ENCODE data around the gene SPDYE3. TPM values are rescaled to one million over a fixed set of nuclear protein-coding genes. Genes with fewer than 3 reads are reported as not detected.

SPDYE3 gene
- total and polyA plus RNA-seq, 2 of the 4 experiments (the other 2 are of a cell fraction) = not detected

DNA sequence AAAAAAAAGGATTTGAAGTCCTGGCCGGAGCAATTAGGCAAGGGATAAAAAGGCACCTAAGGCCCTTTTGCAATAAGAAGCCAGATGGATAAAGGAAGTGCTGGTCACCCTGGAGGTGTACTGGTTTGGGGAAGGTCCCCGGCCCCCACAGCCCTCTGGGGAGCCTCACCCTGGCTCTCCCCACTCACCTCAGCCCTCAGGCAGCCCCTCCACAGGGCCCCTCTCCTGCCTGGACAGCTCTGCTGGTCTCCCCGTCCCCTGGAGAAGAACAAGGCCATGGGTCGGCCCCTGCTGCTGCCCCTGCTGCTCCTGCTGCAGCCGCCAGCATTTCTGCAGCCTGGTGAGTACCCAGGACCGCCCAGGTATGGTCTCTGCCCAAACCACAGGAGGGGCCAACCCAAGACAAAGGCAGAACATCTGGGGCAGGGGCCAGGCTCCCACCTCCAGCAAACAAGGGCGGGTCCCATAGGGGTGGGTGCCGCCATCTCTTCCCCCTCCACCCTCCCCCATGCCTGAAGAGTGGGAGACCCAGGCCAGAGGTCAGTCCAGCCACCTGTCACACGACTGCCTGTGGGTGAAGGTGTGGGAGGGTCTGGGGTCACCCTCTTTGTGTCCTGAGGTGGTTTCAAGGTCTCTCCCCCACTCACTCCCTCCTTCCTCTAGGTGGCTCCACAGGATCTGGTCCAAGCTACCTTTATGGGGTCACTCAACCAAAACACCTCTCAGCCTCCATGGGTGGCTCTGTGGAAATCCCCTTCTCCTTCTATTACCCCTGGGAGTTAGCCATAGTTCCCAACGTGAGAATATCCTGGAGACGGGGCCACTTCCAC is 50.7 kb downstream of the SPDYE3 start, which contains the start of gene PILRB:
TSS of gene PILRB (plus strand) at position 91 of the 830 bp plus-strand sequence. CDS start at position 277, 186 bp downstream.
- Histone ChIP-seq H3K4me3 (ENCODE audit: insufficient read depth, low read depth, low read length) (no peak within 1 kb of the TSS), H4K20me1 (ENCODE audit: insufficient read depth, low read length) (no peaks in the 10 kb centered on the region), H2BK15ac (ENCODE audit: low read depth, low read length) (no peak within 1 kb of the TSS), H2AK5ac (ENCODE audit: low read depth, low read length) (no peak within 1 kb of the TSS), H3K36me3 (ENCODE audit: control insufficient read depth, insufficient read depth, low read length) (peaks cover 74% of the 10 kb centered on the region), H3K9ac (ENCODE audit: low read depth, low read length) (no peak within 1 kb of the TSS), H2BK120ac (ENCODE audit: low read depth, low read length) (no peak within 1 kb of the TSS), H2AFZ (replicated peaks; ENCODE audit: low read length, poor library complexity) (no peak within 1 kb of the TSS), H4K5ac (ENCODE audit: low read depth, low read length) (no peak within 1 kb of the TSS), H3K9me3 (ENCODE audit: control insufficient read depth, insufficient read depth, low read length) (no peaks in the 10 kb centered on the region), H4K8ac (ENCODE audit: low read depth in 2 of 2, low read length in 2 of 2) (no peak within 1 kb of the TSS), H2BK5ac (ENCODE audit: low read depth, low read length, poor library complexity, severe bottlenecking) (no peak within 1 kb of the TSS), H3K27ac (ENCODE audit: insufficient read depth, low read length) (no peak within 1 kb of the TSS), H3K23ac (ENCODE audit: low read depth, low read length) (no peak within 1 kb of the TSS), H3K18ac (ENCODE audit: low read depth, low read length) (no peak within 1 kb of the TSS), H3K27me3 (ENCODE audit: control insufficient read depth, insufficient read depth, low read length) (no peaks in the 10 kb centered on the region), H3K4me1 (ENCODE audit: control insufficient read depth, insufficient read depth, low read length) (no peaks in the 10 kb centered on the region), H3K79me1 (ENCODE audit: low read depth in 1 of 2, low read length in 2 of 2) (peaks cover 0 to 3% of the 10 kb centered on the region in 2 experiments; a peak in 1 of 4 replicates), H3K14ac (replicated peaks; ENCODE audit: low read depth, low read length) (no peak within 1 kb of the TSS), H3K56ac (ENCODE audit: extremely low read depth, insufficient read depth, low read length) (no peak within 1 kb of the TSS), H2AK9ac (replicated peaks; ENCODE audit: low read depth, low read length, poor library complexity) (no peak within 1 kb of the TSS), H3K9me1 (ENCODE audit: insufficient read depth, low read length) (no peaks in the 10 kb centered on the region), H3K4me2 (ENCODE audit: low read depth, low read length) (no peak within 1 kb of the TSS), H2BK20ac (ENCODE audit: low read depth, low read length) (no peak within 1 kb of the TSS), H3K4ac (ENCODE audit: low read depth, low read length) (no peak within 1 kb of the TSS), H4K91ac (ENCODE audit: insufficient read depth, low read depth, low read length) (no peak within 1 kb of the TSS)
- DNase-seq (no peak), ATAC-seq (ENCODE audit: low read depth) (no peak)
- intact Hi-C loops (cut with micrococcal nuclease) (no loop called here), dilution Hi-C loops (cut with HindIII; ENCODE audit: low sequenced_read_pairs, unreplicated experiment) (no loop called here), in situ Hi-C loops (cut with MboI; ENCODE audit: low sequenced_read_pairs) (no loop called here)
- ChIA-PET CTCF (no interaction called here), POLR2A (ENCODE audit: unreplicated experiment) (no interaction called here)
- WGBS, 2 experiments (ENCODE audit: extremely low coverage in 2 of 2, insufficient read length in 1 of 2) = 91% methylated on average over 4 of the region's 11 CpGs; no CpG with 5 or more reads in 1 of the 2 experiments
- BruUV-seq (replicated peaks) = no TSS peak
- TF ChIP-seq MAFK (IDR thresholded peaks at IDR 0.05; ENCODE audit: low read depth, low read length) (no peak), NFE2L2 (IDR thresholded peaks at IDR 0.05; ENCODE audit: low read depth, low read length) (no peak), CHD1 (IDR thresholded peaks at IDR 0.05; ENCODE audit: low read depth, low read length) (no peak), BHLHE40 (IDR thresholded peaks at IDR 0.05; ENCODE audit: low read depth, low read length) (no peak), CTCF (conservative IDR thresholded peaks at IDR 0.05; ENCODE audit: low read depth, low read length) (no peak), RCOR1 (IDR thresholded peaks at IDR 0.05; ENCODE audit: insufficient replicate concordance, low read length) (no peak), FOS (IDR thresholded peaks at IDR 0.05; ENCODE audit: low read depth, low read length) (no peak), CEBPB (IDR thresholded peaks at IDR 0.05; ENCODE audit: low read depth, low read length) (no peak), RFX5 (IDR thresholded peaks at IDR 0.05; ENCODE audit: low read depth, low read length) (no peak), RAD21 (IDR thresholded peaks at IDR 0.05; ENCODE audit: low read length) (no peak), MXI1 (IDR thresholded peaks at IDR 0.05; ENCODE audit: borderline replicate concordance, low read depth, low read length) (no peak), POLR2A (IDR thresholded peaks at IDR 0.05; ENCODE audit: low read depth, low read length) (no peak), MAZ (IDR thresholded peaks at IDR 0.05; ENCODE audit: borderline replicate concordance, low read depth, low read length) (no peak)
- TF ChIP-seq, protein P1, sequence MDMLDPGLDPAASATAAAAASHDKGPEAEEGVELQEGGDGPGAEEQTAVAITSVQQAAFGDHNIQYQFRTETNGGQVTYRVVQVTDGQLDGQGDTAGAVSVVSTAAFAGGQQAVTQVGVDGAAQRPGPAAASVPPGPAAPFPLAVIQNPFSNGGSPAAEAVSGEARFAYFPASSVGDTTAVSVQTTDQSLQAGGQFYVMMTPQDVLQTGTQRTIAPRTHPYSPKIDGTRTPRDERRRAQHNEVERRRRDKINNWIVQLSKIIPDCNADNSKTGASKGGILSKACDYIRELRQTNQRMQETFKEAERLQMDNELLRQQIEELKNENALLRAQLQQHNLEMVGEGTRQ (IDR thresholded peaks at IDR 0.05; ENCODE audit: low read depth, low read length) = no peak
- TF ChIP-seq, protein P2, sequence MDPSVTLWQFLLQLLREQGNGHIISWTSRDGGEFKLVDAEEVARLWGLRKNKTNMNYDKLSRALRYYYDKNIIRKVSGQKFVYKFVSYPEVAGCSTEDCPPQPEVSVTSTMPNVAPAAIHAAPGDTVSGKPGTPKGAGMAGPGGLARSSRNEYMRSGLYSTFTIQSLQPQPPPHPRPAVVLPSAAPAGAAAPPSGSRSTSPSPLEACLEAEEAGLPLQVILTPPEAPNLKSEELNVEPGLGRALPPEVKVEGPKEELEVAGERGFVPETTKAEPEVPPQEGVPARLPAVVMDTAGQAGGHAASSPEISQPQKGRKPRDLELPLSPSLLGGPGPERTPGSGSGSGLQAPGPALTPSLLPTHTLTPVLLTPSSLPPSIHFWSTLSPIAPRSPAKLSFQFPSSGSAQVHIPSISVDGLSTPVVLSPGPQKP (IDR thresholded peaks at IDR 0.05; ENCODE audit: borderline replicate concordance, low read depth, low read length) = no peak
